Astrocyte (in vitro differentiated cells and primary cell): Measurements from ENCODE around the gene USPL1. TPM values are rescaled to one million over a fixed set of nuclear protein-coding genes. Genes with fewer than 3 reads are reported as not detected.
"Not testable (repeated sequence)": the region's sequence is repeated elsewhere in the genome, so short reads cannot be mapped to it uniquely, and the experiment has no call there.

ENCODE experiments used
- DNase-seq: peaks from one replicate; pipeline ENCODE4 v3.0.0-alpha.2; 2010; ENCODE audit warnings: low read depth
- FAIRE-seq: peaks from 2 replicates; lab custom pipeline; 2011; peaks lifted over from hg19 to GRCh38; lab: Jason Lieb, UNC
- H2AFZ ChIP-seq: 2 replicates; pipeline ENCODE4 v1.6.0; 2012; ENCODE audit warnings: low read depth, low read length, inconsistent platforms
- H3K27ac ChIP-seq: 2 replicates; pipeline ENCODE4 v1.5.1; 2011; ENCODE audit warnings: low read depth, low read length, inconsistent platforms
- H3K27me3 ChIP-seq: 2 replicates; pipeline ENCODE4 v1.6.0; 2011; ENCODE audit warnings: low read length, inconsistent platforms; ENCODE audit not compliant: insufficient read depth
- H3K36me3 ChIP-seq: 2 replicates; pipeline ENCODE4 v1.5.1; 2011; ENCODE audit warnings: low read length, inconsistent platforms; ENCODE audit not compliant: insufficient read depth
- H3K4me1 ChIP-seq: 2 replicates; pipeline ENCODE4 v1.5.1; 2011; ENCODE audit warnings: low read length, inconsistent platforms; ENCODE audit not compliant: insufficient read depth
- H3K4me2 ChIP-seq: 2 replicates; pipeline ENCODE4 v1.6.0; 2012; ENCODE audit warnings: low read length, inconsistent platforms
- H3K4me3 ChIP-seq: 2 replicates; pipeline ENCODE4 v1.5.1; 2011; ENCODE audit warnings: low read depth, mild to moderate bottlenecking, low read length, inconsistent platforms; ENCODE audit not compliant: insufficient read depth
- H3K79me2 ChIP-seq: 2 replicates; pipeline ENCODE4 v1.6.0; 2012; ENCODE audit warnings: mild to moderate bottlenecking, low read length, inconsistent platforms; ENCODE audit not compliant: insufficient read depth
- H3K9ac ChIP-seq: 2 replicates; pipeline ENCODE4 v1.6.0; 2012; ENCODE audit warnings: mild to moderate bottlenecking, low read length, inconsistent platforms
- H3K9me3 ChIP-seq: 2 replicates; pipeline ENCODE4 v1.5.1; 2012; ENCODE audit warnings: low read depth, mild to moderate bottlenecking, low read length, inconsistent platforms; ENCODE audit not compliant: insufficient read depth
- H4K20me1 ChIP-seq: 2 replicates; pipeline ENCODE4 v1.6.0; 2012; ENCODE audit warnings: low read length, inconsistent platforms; ENCODE audit not compliant: insufficient read depth
- H3K27ac Mint-ChIP-seq: one replicate; pipeline ENCODE4 v1.8.0; 2021; ENCODE audit warnings: mild to moderate bottlenecking, mixed read lengths; ENCODE audit not compliant: unreplicated experiment
- H3K27me3 Mint-ChIP-seq: one replicate; pipeline ENCODE4 v1.8.0; 2021; ENCODE audit warnings: low read depth, mixed read lengths; ENCODE audit not compliant: unreplicated experiment
- H3K36me3 Mint-ChIP-seq: one replicate; pipeline ENCODE4 v1.8.0; 2021; ENCODE audit warnings: low read depth, mixed read lengths; ENCODE audit not compliant: unreplicated experiment
- H3K4me1 Mint-ChIP-seq: one replicate; pipeline ENCODE4 v1.8.0; 2021; ENCODE audit warnings: low read depth, mixed read lengths; ENCODE audit not compliant: unreplicated experiment
- H3K4me3 Mint-ChIP-seq: one replicate; pipeline ENCODE4 v1.8.0; 2021; ENCODE audit warnings: mild to moderate bottlenecking, moderate library complexity, mixed read lengths; ENCODE audit not compliant: unreplicated experiment
- H3K9me3 Mint-ChIP-seq: one replicate; pipeline ENCODE4 v1.8.0; 2021; ENCODE audit warnings: mild to moderate bottlenecking, mixed read lengths; ENCODE audit not compliant: unreplicated experiment
- CTCF ChIP-seq: IDR thresholded peaks from 2 replicates; pipeline ENCODE4 v1.5.1; 2011; ENCODE audit warnings: low read depth, mild to moderate bottlenecking, inconsistent platforms, low read length, moderate library complexity; ENCODE audit not compliant: insufficient read depth
- EZH2 ChIP-seq: IDR thresholded peaks from 2 replicates; pipeline ENCODE4 v1.6.1; 2012; ENCODE audit warnings: mild to moderate bottlenecking, low read length, inconsistent platforms; ENCODE audit not compliant: insufficient read depth
- total RNA-seq: library from RNA; stranded (reverse); gene quantifications from 2 replicates; pipeline ENCODE4 v1.2.1, GENCODE V29; 2021

Gene USPL1
- total RNA-seq, 1 donor from 2014 or later = 29.6 TPM

GRCh38 chr13:30648522-30649012, 30.8 kb downstream of the USPL1 start:
- Histone ChIP-seq H3K9me3 (no peaks in the 10 kb centered on the region), H2AFZ (no peak overlapping the region), H3K27ac (no peak overlapping the region), H3K4me3 (no peak overlapping the region), H3K79me2 (peaks cover 48% of the 10 kb centered on the region), H3K36me3 (peaks cover 35% of the 10 kb centered on the region), H3K27me3 (no peaks in the 10 kb centered on the region), H3K4me1 (no peaks in the 10 kb centered on the region), H3K9ac (no peak overlapping the region), H4K20me1 (peaks cover 38% of the 10 kb centered on the region), H3K4me2 (no peak overlapping the region)
- no peak for TF ChIP-seq CTCF
- no peak for TF ChIP-seq EZH2
- Mint-ChIP-seq H3K27ac (no peak overlapping the region), H3K9me3 (no peaks in the 10 kb centered on the region), H3K36me3 (peaks cover 2% of the 10 kb centered on the region), H3K4me3 (no peak overlapping the region), H3K27me3 (no peaks in the 10 kb centered on the region), H3K4me1 (peaks cover 11% of the 10 kb centered on the region)
- FAIRE-seq (no peak), DNase-seq (no peak)

GRCh38 chr13:30651648-30652047, 33.9 kb downstream of the USPL1 start:
- DNase-seq, H3K4me1 ChIP-seq, H3K27me3 ChIP-seq, H3K27me3 Mint-ChIP-seq, H3K4me2 ChIP-seq, H3K27ac Mint-ChIP-seq, H3K9me3 ChIP-seq, H3K27ac ChIP-seq, H3K4me3 ChIP-seq, H3K4me3 Mint-ChIP-seq, H2AFZ ChIP-seq, H3K9me3 Mint-ChIP-seq, FAIRE-seq, H3K9ac ChIP-seq, H3K36me3 Mint-ChIP-seq: not testable (repeated sequence)
- peaks cover 33% of the 10 kb centered on the region for H3K79me2 ChIP-seq
- H3K4me1 Mint-ChIP-seq = peaks cover 11% of the 10 kb centered on the region
- peaks cover 29% of the 10 kb centered on the region for H4K20me1 ChIP-seq
- H3K36me3 ChIP-seq = peaks cover 40% of the 10 kb centered on the region

- no peak overlapping the region for H3K4me3 ChIP-seq
- no peak overlapping the region for H2AFZ ChIP-seq
- Mint-ChIP-seq H3K4me1 (peaks cover 16% of the 10 kb centered on the region), H3K27ac (peak overlapping the region; percentile 23), H3K4me3 (peak overlapping the region; percentile 34), H3K27me3 (no peaks in the 10 kb centered on the region), H3K9me3 (no peaks in the 10 kb centered on the region), H3K36me3 (peaks cover 11% of the 10 kb centered on the region)
- no peak overlapping the region for H3K27ac ChIP-seq
- no peaks in the 10 kb centered on the region for H3K27me3 ChIP-seq
- H3K79me2 ChIP-seq = peaks cover 28% of the 10 kb centered on the region
- no peak overlapping the region for H3K4me2 ChIP-seq
- TF ChIP-seq CTCF = no peak
- no peak for TF ChIP-seq EZH2
- FAIRE-seq = peak; percentile 29
- H3K36me3 ChIP-seq = peaks cover 44% of the 10 kb centered on the region
- H3K9ac ChIP-seq = no peak overlapping the region
- no peaks in the 10 kb centered on the region for H3K9me3 ChIP-seq
- H4K20me1 ChIP-seq = peaks cover 29% of the 10 kb centered on the region
- no peak for DNase-seq
- H3K4me1 ChIP-seq = no peaks in the 10 kb centered on the region
Measured at GRCh38 chr13:30652746-30653386, 35.1 kb downstream of the USPL1 start.
